Kidney epithelial cell (primary cell): ENCODE results near the gene PRR33. TPM values are rescaled to one million over a fixed set of nuclear protein-coding genes. Genes with fewer than 3 reads are reported as not detected.
"Not testable (repeated sequence)": the region's sequence is repeated elsewhere in the genome, so short reads cannot be mapped to it uniquely, and the experiment has no call there.

Experiments used
- DNase-seq: peaks from one replicate; pipeline ENCODE4 v3.0.0-alpha.2; 2010; ENCODE audit warnings: low read depth
- H3K27me3 ChIP-seq: 2 replicates; pipeline ENCODE4 v1.6.0; 2011; ENCODE audit warnings: low read length; ENCODE audit not compliant: control insufficient read depth, insufficient read depth
- H3K36me3 ChIP-seq: 2 replicates; pipeline ENCODE4 v1.5.1; 2011; ENCODE audit warnings: low read length; ENCODE audit not compliant: control insufficient read depth, insufficient read depth
- H3K4me3 ChIP-seq: 2 replicates; pipeline ENCODE4 v1.5.1; 2011; ENCODE audit warnings: low read depth, mild to moderate bottlenecking, control low read depth, low read length
- total RNA-seq: library from RNA; depleted of rRNA; stranded (reverse); fragments of >200 nt; gene quantifications from 2 replicates; pipeline ENCODE4 v1.2.3, GENCODE V29; 2015
- TF ChIP-seq, protein P1 (sequence below): IDR thresholded peaks from 2 replicates; pipeline ENCODE4 v1.5.1; 2011; ENCODE audit warnings: mild to moderate bottlenecking, moderate library complexity, low read length, control low read depth, inconsistent platforms; ENCODE audit not compliant: insufficient read depth, poor library complexity, severe bottlenecking

The PRR33 gene
- total RNA-seq: not detected in 2 replicates

- DNase-seq: no peak
- Histone ChIP-seq H3K36me3 (no peaks in the 10 kb centered on the region), H3K27me3 (peaks cover 21% of the 10 kb centered on the region), H3K4me3 (no peak within 1 kb of the TSS)
- TF ChIP-seq, protein P1, sequence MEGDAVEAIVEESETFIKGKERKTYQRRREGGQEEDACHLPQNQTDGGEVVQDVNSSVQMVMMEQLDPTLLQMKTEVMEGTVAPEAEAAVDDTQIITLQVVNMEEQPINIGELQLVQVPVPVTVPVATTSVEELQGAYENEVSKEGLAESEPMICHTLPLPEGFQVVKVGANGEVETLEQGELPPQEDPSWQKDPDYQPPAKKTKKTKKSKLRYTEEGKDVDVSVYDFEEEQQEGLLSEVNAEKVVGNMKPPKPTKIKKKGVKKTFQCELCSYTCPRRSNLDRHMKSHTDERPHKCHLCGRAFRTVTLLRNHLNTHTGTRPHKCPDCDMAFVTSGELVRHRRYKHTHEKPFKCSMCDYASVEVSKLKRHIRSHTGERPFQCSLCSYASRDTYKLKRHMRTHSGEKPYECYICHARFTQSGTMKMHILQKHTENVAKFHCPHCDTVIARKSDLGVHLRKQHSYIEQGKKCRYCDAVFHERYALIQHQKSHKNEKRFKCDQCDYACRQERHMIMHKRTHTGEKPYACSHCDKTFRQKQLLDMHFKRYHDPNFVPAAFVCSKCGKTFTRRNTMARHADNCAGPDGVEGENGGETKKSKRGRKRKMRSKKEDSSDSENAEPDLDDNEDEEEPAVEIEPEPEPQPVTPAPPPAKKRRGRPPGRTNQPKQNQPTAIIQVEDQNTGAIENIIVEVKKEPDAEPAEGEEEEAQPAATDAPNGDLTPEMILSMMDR: no peak
Observed at GRCh38 chr11:1891831-1892115, at the start of gene PRR33. TSS of gene PRR33 (minus strand) at chr11:1891895. CDS start at chr11:1890584, 1,311 bp downstream.

- H3K4me3 ChIP-seq, H3K27me3 ChIP-seq, H3K36me3 ChIP-seq: not testable (repeated sequence)
- DNase-seq: peak; percentile 1
Observed at GRCh38 chr11:1939788-1940187, 48.1 kb upstream of the PRR33 start.

- no peak for DNase-seq
- TF ChIP-seq, protein P1: no peak
- H3K4me3 ChIP-seq: no peak overlapping the region
- H3K36me3 ChIP-seq: no peaks in the 10 kb centered on the region
- H3K27me3 ChIP-seq: peaks cover 5% of the 10 kb centered on the region
Observed at GRCh38 chr11:1939006-1939625, 47.4 kb upstream of the PRR33 start.

- no peak for DNase-seq
- TF ChIP-seq, protein P1: no peak
- Histone ChIP-seq H3K4me3 (no peak overlapping the region), H3K27me3 (peaks cover 5% of the 10 kb centered on the region), H3K36me3 (no peaks in the 10 kb centered on the region)
Observed at GRCh38 chr11:1938343-1939005, 46.8 kb upstream of the PRR33 start.

DNA sequence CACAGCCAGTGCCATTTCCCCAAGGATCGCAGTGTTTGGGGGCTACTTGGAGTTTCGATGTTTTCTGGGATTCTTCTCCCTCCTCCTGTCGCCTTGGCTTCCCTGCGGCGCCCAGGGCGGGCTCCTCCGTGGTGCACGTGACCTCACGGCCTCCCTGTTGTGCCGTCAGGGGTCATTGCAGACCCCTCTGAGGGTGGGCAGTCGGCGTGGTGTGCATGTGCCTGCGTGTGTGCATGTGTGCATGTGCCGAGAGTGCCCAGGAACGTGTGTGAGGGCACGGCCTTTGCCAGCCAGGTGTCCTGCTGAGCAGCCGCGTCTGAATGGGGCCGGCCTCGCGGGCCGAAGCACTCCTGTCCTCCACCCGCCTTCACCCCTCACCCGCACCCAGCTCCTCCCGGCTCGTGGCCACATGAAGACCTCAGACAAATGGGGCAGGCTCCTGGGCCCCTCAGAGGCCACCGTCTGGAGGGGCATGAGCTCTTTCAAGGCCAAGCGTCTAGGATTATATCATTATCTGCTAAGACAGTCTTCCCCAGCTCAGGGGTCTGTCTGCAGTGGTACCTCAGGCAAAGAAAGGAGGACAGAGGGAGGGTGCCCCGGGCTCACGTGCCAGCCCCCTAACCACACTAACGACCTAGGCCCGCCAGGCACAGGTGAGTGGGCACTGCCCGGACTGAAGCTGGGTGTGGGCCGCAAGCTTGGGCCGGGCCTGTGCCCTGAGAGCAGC lies 46.1 kb upstream of the PRR33 start:
- Histone ChIP-seq H3K36me3 (no peaks in the 10 kb centered on the region), H3K27me3 (peaks cover 9% of the 10 kb centered on the region), H3K4me3 (no peak overlapping the region)
- DNase-seq: no peak
- TF ChIP-seq, protein P1: no peak

DNA sequence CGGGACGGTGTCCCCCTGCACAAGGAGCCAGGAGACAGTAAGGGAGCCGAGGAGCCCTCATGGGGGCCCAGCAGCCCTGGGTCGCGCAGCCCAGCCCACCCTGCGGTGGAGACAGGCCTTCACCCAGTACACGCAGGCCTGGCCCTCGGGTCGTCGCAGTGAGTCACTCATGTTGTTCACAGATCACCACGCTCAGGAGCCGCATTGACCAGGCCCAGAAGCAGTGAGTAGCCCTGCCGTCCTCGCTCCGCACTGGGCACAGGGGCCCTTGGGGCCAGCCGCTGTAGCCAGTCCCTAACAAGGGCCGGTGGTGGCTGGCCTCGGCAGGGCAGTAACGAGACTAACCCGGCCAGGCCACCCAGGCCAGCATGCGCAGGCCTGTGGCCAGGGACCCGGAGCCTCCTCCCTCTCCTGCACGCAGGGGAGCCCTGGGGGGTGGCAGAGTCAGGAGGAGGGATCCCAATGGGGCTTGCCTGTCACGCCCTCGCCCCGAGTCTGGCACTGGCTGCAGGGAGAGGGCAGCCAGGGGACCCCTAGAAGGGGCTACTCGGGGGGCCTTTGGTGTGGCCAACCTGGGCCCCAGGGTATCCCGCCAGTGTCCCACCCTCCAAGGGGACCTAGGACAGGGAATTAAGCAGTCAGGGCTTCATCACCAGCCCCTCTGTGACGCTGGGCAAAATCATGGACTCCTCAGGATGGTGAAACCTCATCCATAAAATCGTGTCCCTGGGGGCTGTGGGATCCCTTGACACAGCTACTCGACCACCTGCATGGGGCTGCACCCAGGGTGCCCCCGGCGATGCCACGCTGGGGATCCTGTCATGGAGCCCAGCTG lies 45.3 kb upstream of the PRR33 start:
- Histone ChIP-seq H3K36me3 (no peaks in the 10 kb centered on the region), H3K4me3 (no peak overlapping the region), H3K27me3 (peaks cover 9% of the 10 kb centered on the region)
- no peak for DNase-seq
- TF ChIP-seq, protein P1: no peak
